Common myeloid progenitor, CD34-positive (primary cell): ENCODE measurements around the gene KLHL2.
"Not testable (repeated sequence)": the region's sequence is repeated elsewhere in the genome, so short reads cannot be mapped to it uniquely, and the experiment has no call there.

ENCODE experiments used
- CTCF ChIA-PET: fragments of 350-600 bp; sonication (Branson Sonifier 250); formaldehyde crosslinking; loops from one replicate; lab custom pipeline; 2021; ENCODE audit warnings: antibody characterized with exemption; lab: Charles Lee
- POLR2A ChIA-PET: fragments of 350-600 bp; sonication (Branson Sonifier 250); formaldehyde crosslinking; loops from one replicate; lab custom pipeline; 2021; ENCODE audit warnings: antibody characterized with exemption; lab: Charles Lee
- DNase-seq, 3 donors: peaks; one replicate each; pipeline versions ENCODE4 v3.0.0 to v3.0.0-alpha.2; 2013
- H3K27ac ChIP-seq, 2 experiments: 1 replicate in 1 of 2; 2 replicates in 1 of 2; pipeline ENCODE4 v1.7.0; 2013; ENCODE audit warnings: inconsistent platforms in 2 of 2, low read length in 2 of 2, mild to moderate bottlenecking in 2 of 2, low read depth in 1 of 2, moderate library complexity in 1 of 2; ENCODE audit not compliant: severe bottlenecking in 2 of 2, insufficient read depth in 1 of 2, poor library complexity in 1 of 2
- H3K27me3 ChIP-seq, 5 experiments: replicated peaks in 2 of 5; 1 replicate in 3 of 5; 2 replicates in 2 of 5; pipeline versions ENCODE4 v1.6.1 to v1.7.0; 2013; ENCODE audit warnings: low read length in 4 of 5, mild to moderate bottlenecking in 2 of 5, moderate library complexity in 2 of 5, inconsistent platforms in 1 of 5; ENCODE audit not compliant: insufficient read depth in 5 of 5, control insufficient read depth in 4 of 5
- H3K36me3 ChIP-seq, 4 experiments: 1 replicate in 2 of 4; 2 replicates in 2 of 4; pipeline versions ENCODE4 v1.6.1 to v1.7.0; 2013; ENCODE audit warnings: low read length in 3 of 4, control low read depth in 1 of 4, mild to moderate bottlenecking in 1 of 4; ENCODE audit not compliant: control insufficient read depth in 4 of 4, insufficient read depth in 4 of 4
- H3K4me1 ChIP-seq, 4 experiments: 1 replicate in 3 of 4; 2 replicates in 1 of 4; pipeline versions ENCODE4 v1.6.1 to v1.7.1; 2013; ENCODE audit warnings: low read length in 3 of 4, mild to moderate bottlenecking in 3 of 4, control low read depth in 1 of 4, inconsistent platforms in 1 of 4, moderate library complexity in 1 of 4; ENCODE audit not compliant: control insufficient read depth in 4 of 4, insufficient read depth in 4 of 4; ENCODE audit errors: control extremely low read depth in 1 of 4
- H3K4me3 ChIP-seq, 7 experiments: 1 replicate in 4 of 7; 2 replicates in 3 of 7; pipeline versions ENCODE4 v1.5.1 to v1.7.0; 2013; ENCODE audit warnings: mild to moderate bottlenecking in 7 of 7, low read length in 6 of 7, moderate library complexity in 6 of 7, inconsistent platforms in 2 of 7, low read depth in 2 of 7, control low read depth in 1 of 7; ENCODE audit not compliant: insufficient read depth in 4 of 7, control insufficient read depth in 1 of 7; ENCODE audit errors: extremely low read depth in 1 of 7
- H3K9me3 ChIP-seq, 5 experiments: 1 replicate in 4 of 5; 2 replicates in 1 of 5; pipeline versions ENCODE4 v1.6.1 to v1.7.1; 2013; ENCODE audit warnings: low read length in 4 of 5, mild to moderate bottlenecking in 2 of 5, inconsistent platforms in 1 of 5, low read depth in 1 of 5, moderate library complexity in 1 of 5; ENCODE audit not compliant: control insufficient read depth in 4 of 5, insufficient read depth in 2 of 5; ENCODE audit errors: control extremely low read depth in 1 of 5
- WGBS: methylation state at CpG from one replicate; pipeline ENCODE4 v1.1.5; 2013; ENCODE audit not compliant: insufficient coverage; 5-methylcytosine and 5-hydroxymethylcytosine counted together

KLHL2 gene

DNA sequence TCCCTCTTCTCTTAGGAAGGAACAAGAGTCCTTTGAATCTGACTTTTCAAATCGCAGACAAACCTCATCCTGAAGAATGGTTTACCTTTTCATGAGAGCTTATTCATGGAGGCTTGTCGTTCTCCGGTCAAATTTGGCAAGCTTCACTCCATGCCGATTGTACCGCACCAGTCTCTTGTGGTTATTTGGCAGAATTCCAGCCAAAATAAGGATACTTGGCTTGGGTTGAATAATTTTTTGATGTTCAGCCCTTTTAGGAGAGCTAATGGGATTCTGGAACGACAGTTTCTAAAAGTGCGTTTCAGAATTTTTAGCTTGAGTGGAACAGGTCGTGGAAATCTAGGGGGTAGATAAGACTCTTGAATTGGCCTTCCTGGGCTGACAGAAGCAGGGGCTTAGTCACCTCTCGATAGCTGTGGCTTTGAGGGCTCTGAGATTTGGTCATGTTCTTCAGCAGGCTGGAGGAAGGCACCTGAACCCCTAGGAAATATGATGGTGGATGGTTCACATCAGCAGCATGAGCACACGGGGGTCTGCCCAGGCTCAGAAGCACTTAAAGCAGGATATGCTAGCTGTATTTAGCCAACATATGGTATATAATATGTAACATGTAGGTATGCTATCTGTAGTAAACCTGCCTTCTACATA lies 1.5 kb downstream of the KLHL2 start:
- no peaks in the 10 kb centered on the region for H3K36me3 ChIP-seq
- DNase-seq = peak in 2 of 3 donors; percentile 11 to 29
- H3K27me3 ChIP-seq = no peaks in the 10 kb centered on the region
- peaks cover 10 to 36% (median 20%) of the 10 kb centered on the region in 4 experiments for H3K4me1 ChIP-seq
- 95% methylated on average over 9 of the region's 10 CpGs for WGBS
- CTCF ChIA-PET = interaction anchor here (1.0 to 1.4 kb wide), 3 partner anchors 78 to 141 kb away, joined by 3 to 7 read pairs (median 3); no protein-coding TSS in a partner anchor
- H3K4me3 ChIP-seq = peak overlapping the region in 5 of 7 experiments; percentile 75 to 91 (median 89)
- H3K27ac ChIP-seq = no peak overlapping the region
- POLR2A ChIA-PET = no interaction called here
- H3K9me3 ChIP-seq = no peaks in the 10 kb centered on the region

DNA sequence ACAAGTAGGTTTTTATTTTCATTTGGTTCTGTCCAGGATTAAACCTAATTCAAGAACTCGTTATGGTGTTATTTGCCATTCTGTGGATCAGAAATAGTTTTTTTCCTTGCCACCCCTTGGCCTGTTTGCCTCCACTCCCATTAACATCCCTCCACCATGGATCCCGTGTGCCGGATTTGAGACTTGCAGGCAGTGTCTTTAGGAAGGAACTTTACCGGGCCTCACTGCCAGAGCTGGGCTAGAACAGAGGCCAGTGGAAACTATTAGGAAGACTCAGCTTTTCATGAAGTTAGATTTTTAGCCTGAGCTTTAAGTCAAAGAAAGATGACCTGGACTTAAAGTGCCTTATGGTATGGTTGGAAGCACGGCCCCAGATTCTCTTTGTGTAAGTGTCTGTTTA lies 2.4 kb downstream of the KLHL2 start:
- DNase-seq = no peak
- no peaks in the 10 kb centered on the region for H3K9me3 ChIP-seq
- CTCF ChIA-PET = no interaction called here
- no peak overlapping the region for H3K4me3 ChIP-seq
- peaks cover 9 to 26% (median 16%) of the 10 kb centered on the region in 4 experiments for H3K4me1 ChIP-seq
- POLR2A ChIA-PET = no interaction called here
- 100% methylated on average over 2 of the region's 5 CpGs for WGBS
- no peak overlapping the region for H3K27ac ChIP-seq
- no peaks in the 10 kb centered on the region for H3K27me3 ChIP-seq
- no peaks in the 10 kb centered on the region for H3K36me3 ChIP-seq

- Histone ChIP-seq H3K27me3 (no peaks in the 10 kb centered on the region), H3K4me1 (peaks cover 9 to 23% (median 16%) of the 10 kb centered on the region in 4 experiments), H3K9me3 (no peaks in the 10 kb centered on the region), H3K36me3 (no peaks in the 10 kb centered on the region), H3K27ac (no peak overlapping the region), H3K4me3 (no peak overlapping the region)
- CTCF ChIA-PET = no interaction called here
- DNase-seq = no peak
- POLR2A ChIA-PET = no interaction called here
- WGBS = 100% methylated on average over 1 of the region's 1 CpG
These were observed 3.2 kb downstream of the KLHL2 start for GRCh38 chr4:165210566-165210965.

DNA sequence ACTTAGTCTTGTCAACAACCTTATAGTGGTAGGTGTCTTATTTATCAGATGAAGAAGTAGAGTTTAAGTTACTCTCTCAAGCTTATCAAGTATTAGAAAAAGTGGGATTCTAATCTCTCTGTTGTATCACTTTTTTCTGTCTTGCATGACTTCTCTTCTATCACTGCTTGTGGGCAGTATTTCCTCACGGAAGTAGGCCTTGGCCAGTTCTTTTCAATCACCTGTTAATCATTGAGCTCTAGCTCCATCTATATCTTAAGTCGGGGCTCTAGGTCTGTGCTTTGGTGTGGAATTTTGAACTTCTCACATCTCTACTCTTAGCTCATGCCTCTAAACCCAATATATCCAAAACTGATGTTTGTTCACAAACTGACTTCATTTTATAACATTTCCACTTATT lies 5.3 kb downstream of the KLHL2 start:
- H3K36me3 ChIP-seq, H3K9me3 ChIP-seq, H3K27me3 ChIP-seq, H3K27ac ChIP-seq, CTCF ChIA-PET, DNase-seq, H3K4me3 ChIP-seq: not testable (repeated sequence)
- no CpG with 5 or more reads among the region's 2 CpGs for WGBS
- H3K4me1 ChIP-seq = peaks cover 0 to 16% (median 9%) of the 10 kb centered on the region in 4 experiments
- POLR2A ChIA-PET = interaction anchor here (0.7 kb wide), 1 partner anchor 111 kb away, joined by 3 read pairs; no protein-coding TSS in a partner anchor

DNA sequence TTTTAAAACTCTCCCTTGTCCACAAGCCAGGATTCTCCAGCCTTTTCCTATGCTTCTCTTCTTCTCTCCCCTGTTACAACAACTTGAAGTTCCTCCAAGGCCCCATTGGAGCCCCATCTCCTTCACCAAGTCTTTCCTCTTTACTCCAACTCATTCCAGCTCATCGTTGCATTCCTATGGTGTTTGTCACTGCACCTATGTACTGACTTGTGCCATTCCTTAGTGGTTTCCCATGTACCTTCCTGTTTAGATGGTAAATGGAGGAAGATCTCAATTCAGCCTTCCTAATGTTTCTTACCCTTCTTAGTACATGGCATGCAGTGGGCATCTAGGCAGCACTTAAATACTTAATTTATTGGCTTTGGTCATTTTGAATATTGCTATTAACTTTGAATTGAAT lies 6.0 kb downstream of the KLHL2 start:
- DNase-seq, H3K4me3 ChIP-seq, POLR2A ChIA-PET, H3K27ac ChIP-seq, CTCF ChIA-PET, H3K36me3 ChIP-seq, H3K9me3 ChIP-seq, H3K27me3 ChIP-seq: not testable (repeated sequence)
- peaks cover 0 to 12% (median 6%) of the 10 kb centered on the region in 4 experiments for H3K4me1 ChIP-seq
- WGBS = no CpG with 5 or more reads among the region's 1 CpG

GRCh38 chr4:165213991-165214709 lies 6.8 kb downstream of the KLHL2 start:
- POLR2A ChIA-PET, H3K9me3 ChIP-seq, H3K4me1 ChIP-seq, H3K27ac ChIP-seq, H3K4me3 ChIP-seq, H3K27me3 ChIP-seq, DNase-seq, H3K36me3 ChIP-seq, CTCF ChIA-PET: not testable (repeated sequence)
- WGBS = 92% methylated on average over 2 of the region's 6 CpGs

DNA sequence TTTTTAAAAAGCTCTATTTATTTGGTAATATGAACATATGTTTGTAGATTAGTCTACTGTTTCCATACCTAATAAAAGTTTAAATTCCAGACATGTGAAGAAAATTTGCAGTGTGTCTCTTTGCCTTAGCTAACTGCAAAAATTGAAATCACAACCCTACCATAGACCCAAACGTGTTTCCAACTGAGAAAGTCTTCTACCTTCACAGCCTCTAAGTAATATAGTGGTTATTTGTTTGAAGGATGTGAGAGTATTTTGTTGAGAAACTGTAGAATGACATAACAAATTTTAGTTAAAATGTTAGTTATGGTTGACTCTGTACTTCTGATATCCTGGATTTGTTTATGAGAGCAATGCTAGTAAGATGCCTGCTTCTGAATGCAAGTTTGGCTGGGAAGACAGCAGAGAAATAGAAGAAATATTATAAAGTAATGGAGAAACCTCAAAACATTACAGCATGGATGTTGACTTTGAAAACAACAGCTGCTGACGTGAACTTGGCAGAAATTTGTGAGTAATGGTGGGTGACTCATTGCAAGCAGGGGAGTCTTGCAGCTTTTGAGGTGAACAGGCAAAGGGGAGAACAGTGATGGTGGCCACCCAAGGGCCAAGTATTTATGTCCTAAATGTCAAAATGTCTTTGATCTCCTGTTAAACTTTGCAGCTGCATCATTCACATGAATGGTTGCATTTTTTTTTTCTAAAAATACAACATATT lies 7.8 kb downstream of the KLHL2 start:
- H3K27me3 ChIP-seq, H3K27ac ChIP-seq, H3K4me1 ChIP-seq, H3K36me3 ChIP-seq, POLR2A ChIA-PET, H3K9me3 ChIP-seq, H3K4me3 ChIP-seq, CTCF ChIA-PET: not testable (repeated sequence)
- DNase-seq = peak in 2 of 3 donors; percentile 40 to 58
- 71% methylated on average over 1 of the region's 2 CpGs for WGBS
